Upper lobe of left lung (tissue), 4 donors: ENCODE data around the gene BTBD9.

Source experiments
- CTCF ChIP-seq, 6 experiments: fragments of 450-650 bp in 4 of 6; fragments of 200-600 bp in 2 of 6; sonication (generic) in 2 of 6; IDR thresholded peaks; one replicate each; pipeline ENCODE4 v1.5.1; 2016 to 2019; ENCODE audit warnings: antibody characterized with exemption in 6 of 6
- POLR2A ChIP-seq, 4 donors: fragments of 450-650 bp; IDR thresholded peaks; one replicate each; pipeline ENCODE4 v1.5.1; 2016 to 2017; ENCODE audit warnings: antibody characterized with exemption in 4 of 4, mild to moderate bottlenecking in 2 of 4
- POLR2AphosphoS5 ChIP-seq, 2 donors: sonication (generic); formaldehyde crosslinking; IDR thresholded peaks; one replicate each; pipeline ENCODE4 v1.5.1; 2017; ENCODE audit warnings: antibody characterized with exemption in 2 of 2

GRCh38 chr6:38429546-38429945 is 210.2 kb downstream of the BTBD9 start:
- TF ChIP-seq POLR2A (IDR thresholded peaks at IDR 0.05) (no peak), CTCF (IDR thresholded peaks at IDR 0.05) (no peak), POLR2AphosphoS5 (IDR thresholded peaks at IDR 0.05) (no peak)
